GM12874 (cell line): ENCODE results near the gene PUM2.

Experiments
- CTCF ChIP-seq: IDR thresholded peaks from 2 replicates; pipeline ENCODE4 v1.5.1; 2011; ENCODE audit warnings: low read depth, mild to moderate bottlenecking, control low read depth, low read length, moderate library complexity; ENCODE audit not compliant: insufficient read depth

PUM2 gene

GRCh38 chr2:20350753-20351554 lies at the start of gene PUM2:
Gene PUM2, minus strand, starts transcription at chr2:20350844. Its CDS starts 23,484 bp downstream, at chr2:20327360.
- no peak for TF ChIP-seq CTCF

GRCh38 chr2:20400306-20400705 lies 49.7 kb upstream of the PUM2 start:
- no peak for TF ChIP-seq CTCF

- no peak for TF ChIP-seq CTCF
These were observed 48.4 kb upstream of the PUM2 start for GRCh38 chr2:20398956-20399567.

- TF ChIP-seq CTCF: no peak
These were observed 47.3 kb upstream of the PUM2 start for GRCh38 chr2:20397811-20398447.

GRCh38 chr2:20396356-20397000 lies 45.8 kb upstream of the PUM2 start:
- TF ChIP-seq CTCF: no peak

GRCh38 chr2:20393986-20394385 lies 43.3 kb upstream of the PUM2 start:
- no peak for TF ChIP-seq CTCF
